Measurements from ENCODE around the gene ANKRD16.

DNA sequence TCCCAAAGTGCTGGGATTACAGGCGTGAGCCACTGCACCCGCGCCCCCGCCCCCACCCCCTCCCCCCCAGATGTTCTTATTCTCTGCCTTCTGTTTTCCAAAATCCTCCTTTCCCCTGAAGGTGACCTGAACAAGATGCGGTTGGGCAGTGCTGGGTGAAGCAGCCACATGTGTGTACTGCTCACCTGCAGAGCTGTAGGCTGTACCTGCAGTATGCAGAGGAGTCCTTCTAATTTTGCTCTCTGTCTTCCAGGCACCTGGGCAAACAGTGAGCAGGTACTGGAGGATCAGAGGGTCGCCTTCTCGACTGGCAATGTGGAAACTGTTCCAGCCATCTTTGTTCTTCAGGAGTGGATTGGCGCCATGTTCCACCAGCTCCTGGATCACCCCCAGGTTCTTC is 2.1 kb downstream of the ANKRD16 start:
- TF ChIP-seq, protein P1, sequence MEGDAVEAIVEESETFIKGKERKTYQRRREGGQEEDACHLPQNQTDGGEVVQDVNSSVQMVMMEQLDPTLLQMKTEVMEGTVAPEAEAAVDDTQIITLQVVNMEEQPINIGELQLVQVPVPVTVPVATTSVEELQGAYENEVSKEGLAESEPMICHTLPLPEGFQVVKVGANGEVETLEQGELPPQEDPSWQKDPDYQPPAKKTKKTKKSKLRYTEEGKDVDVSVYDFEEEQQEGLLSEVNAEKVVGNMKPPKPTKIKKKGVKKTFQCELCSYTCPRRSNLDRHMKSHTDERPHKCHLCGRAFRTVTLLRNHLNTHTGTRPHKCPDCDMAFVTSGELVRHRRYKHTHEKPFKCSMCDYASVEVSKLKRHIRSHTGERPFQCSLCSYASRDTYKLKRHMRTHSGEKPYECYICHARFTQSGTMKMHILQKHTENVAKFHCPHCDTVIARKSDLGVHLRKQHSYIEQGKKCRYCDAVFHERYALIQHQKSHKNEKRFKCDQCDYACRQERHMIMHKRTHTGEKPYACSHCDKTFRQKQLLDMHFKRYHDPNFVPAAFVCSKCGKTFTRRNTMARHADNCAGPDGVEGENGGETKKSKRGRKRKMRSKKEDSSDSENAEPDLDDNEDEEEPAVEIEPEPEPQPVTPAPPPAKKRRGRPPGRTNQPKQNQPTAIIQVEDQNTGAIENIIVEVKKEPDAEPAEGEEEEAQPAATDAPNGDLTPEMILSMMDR (IDR thresholded peaks at IDR 0.05): no peak
- TF ChIP-seq POLR2A (IDR thresholded peaks at IDR 0.05): no peak
- no peak for TF ChIP-seq POLR2AphosphoS5 (IDR thresholded peaks at IDR 0.05)
